Fibroblast of gingiva (primary cell): Measurements from ENCODE around the gene MSL1.
A peak's percentile ranks its signal among the peaks of the same experiment; 100 is the strongest.

ENCODE experiments used
- DNase-seq: peaks from one replicate; pipeline ENCODE4 v3.0.0-alpha.2; 2011; ENCODE audit warnings: low read depth

Gene MSL1

DNA sequence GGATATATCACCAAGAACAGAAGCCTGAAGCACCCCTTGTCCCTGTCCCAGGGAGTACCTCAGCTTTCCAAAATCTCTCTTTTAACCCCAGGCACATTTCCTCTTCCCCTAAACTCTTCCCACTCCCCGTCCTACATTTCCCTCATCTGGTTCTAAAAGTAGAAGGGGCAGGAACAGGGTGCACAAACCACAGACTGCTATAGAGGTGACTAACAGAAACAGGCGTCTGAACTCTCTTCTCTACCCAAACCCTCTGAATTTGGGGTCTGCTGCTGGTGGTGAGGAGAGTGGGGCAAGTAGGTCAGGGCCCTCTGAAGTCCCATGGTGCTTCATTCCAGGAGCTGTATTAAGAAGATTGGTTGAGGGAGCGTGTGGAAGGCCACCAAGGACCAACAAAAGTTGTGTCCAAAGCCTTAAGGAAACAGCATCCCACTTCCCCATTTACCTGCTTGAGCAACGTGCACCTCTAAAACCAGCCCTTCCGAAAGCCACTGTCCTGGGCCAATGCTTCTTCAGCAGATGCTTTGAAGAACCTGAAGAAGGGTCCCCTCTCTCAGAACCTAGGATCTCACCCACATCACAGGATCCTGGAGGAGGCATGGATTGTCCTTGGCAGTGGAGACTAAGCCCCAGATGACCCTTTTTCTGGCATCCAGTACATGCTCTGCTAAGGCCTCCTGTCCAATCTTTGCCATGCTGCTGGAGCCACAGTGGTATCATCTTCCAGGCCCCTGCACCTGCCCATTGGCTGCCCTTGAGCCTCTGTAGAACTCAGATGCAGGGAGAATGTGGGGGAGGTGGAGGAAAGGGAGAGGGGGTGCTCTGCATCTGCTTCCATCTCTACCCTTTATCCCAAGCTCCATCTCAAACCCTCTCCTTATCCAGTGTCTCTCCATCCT is 15.7 kb upstream of the MSL1 start:
- no peak for DNase-seq

DNA sequence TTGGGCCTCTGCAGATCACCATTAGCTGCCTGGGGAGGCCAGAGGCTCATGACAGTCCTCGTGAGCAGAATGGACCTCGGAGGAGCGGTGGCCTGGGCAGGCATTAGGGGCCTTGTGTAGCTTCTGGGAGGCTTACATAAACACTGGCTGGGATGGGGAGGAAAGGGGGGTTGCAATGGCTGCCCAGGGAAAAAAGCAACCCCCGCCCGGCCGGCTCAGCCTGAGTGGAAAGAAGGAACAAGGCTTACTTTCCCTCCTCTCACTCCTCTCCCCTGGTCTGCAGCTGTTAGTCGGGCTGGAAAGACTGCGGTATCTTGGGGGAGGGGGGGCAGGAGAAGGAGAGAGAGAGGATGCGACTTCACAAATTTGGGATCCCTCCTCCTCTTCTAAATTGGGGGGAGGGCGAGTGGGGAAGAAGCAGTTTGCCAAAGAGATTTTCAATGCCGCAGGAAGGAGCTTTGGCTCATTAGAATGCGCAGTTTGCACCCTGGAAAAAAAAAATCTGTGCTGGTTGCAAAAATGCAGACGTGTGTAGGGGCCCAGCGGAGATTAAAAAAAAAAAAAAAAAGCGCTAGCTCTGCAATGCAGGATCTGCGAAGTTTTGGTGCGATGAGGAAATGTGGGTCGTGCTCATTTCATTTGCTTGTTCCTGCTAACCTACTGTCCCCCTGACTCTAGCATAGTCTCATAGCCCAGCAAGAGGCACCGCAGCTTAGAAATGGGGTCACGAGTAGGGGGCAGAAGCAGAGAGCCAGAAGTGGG is 14.8 kb upstream of the MSL1 start:
- DNase-seq = no peak

DNA sequence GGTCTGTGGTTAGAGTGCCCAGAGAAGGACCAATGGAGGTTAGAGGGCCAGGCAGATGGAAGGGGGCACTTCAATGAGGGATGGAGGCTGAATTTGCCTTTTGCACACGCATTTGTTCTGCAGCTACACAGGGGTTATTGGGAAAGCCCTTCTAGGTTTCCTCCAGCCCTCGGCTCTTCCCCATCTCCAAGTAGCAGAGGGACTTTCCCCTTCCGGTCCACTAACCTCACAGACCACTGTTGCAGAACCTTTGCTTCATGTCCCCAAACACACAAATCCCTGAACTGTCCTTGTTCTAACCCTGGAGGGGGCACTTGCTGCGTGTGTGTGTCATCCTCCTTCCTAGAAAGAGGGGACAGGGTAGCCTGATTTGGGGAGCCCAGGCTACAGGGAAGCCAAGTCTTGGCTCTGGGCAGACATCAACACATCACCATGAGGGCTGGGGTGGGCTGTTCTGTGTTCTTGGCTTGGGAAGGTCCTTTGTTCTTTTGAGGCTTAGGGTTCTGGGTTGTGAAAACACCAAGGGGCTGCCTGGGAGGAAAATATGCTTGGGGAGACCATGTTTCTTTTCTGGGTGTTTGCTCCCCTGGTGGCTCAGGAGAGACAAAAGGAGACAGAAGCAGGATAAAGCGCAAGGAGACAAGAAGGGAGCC is 14.1 kb upstream of the MSL1 start:
- DNase-seq = no peak

DNA sequence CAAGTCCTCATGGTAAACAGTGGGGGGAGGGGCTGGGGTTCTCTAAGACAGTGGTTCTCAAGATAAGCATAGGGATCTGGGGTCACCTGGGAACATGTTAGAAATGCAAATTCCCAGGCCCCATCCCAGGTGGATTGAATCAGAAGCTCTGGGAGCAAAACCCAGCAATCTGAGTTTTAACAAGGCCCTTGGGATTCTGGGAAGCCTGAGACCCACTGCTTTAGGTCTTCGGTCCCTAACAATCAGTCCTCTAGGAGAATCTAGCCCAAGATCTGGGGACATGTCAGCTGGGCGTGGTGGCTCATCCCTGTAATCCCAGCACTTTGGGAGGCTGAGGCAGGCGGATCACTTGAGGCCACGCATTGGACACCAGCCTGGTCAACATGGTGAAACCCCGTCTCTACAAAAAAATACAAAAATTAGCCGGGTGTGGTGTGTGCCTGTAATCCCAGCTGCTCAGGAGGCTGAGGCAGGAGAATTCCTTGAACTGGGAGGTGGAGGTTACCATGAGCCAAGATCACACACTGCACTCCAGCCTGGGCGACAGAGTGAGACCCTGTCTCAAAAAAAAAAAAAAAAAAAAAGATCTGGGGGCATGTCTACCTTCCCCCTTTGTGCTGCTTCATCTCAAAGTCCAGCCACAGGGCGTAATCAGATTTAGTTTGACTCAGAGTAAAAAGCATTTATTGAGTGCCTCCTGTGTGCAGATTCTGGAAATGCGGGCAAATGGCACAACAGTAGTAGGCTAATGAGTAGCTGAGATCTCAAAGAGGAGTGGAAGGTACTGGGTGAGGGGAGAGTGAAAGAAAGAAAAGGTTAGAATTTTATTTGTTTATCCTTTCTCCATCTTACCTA is 12.6 kb upstream of the MSL1 start:
- no peak for DNase-seq

DNA sequence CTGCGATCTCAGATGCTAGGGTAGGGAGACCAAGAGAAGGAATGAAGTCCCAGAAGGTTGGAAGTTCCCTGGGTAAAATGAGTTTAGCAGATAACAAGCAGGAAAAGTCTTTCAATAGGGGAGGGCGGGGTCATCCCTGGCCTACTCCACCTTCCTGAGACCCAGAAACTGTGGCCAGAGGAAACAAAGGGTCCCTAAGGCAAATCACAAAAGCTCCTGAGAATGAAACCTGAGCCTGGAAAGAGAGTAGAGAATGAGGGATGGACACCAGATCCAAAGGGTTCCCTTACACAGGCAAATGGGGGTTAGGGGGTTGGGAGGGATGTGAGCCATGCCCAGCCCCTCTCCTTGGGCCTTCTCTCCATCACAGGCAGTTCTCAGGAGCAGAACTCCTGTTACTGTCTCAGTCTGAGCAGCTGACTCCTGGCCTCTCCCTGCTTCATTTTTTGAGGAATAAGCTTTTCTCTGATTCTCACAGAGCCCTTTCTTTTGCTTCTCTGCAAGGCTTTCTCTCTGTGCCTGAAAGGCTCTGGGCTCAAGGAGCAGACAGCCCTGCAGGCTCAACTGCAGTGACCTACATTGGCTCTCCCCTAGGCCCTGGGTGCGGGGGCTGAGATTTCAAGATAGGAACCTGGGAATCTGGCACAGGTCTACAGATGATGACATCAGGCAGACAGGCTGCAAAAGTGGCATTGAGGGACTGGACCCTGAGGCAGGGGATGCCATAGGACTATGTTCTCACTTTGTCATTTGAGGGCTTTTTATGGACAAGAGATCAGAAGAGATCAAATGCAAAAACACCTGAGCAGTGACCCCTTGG is 11.5 kb upstream of the MSL1 start:
- DNase-seq = no peak

DNA sequence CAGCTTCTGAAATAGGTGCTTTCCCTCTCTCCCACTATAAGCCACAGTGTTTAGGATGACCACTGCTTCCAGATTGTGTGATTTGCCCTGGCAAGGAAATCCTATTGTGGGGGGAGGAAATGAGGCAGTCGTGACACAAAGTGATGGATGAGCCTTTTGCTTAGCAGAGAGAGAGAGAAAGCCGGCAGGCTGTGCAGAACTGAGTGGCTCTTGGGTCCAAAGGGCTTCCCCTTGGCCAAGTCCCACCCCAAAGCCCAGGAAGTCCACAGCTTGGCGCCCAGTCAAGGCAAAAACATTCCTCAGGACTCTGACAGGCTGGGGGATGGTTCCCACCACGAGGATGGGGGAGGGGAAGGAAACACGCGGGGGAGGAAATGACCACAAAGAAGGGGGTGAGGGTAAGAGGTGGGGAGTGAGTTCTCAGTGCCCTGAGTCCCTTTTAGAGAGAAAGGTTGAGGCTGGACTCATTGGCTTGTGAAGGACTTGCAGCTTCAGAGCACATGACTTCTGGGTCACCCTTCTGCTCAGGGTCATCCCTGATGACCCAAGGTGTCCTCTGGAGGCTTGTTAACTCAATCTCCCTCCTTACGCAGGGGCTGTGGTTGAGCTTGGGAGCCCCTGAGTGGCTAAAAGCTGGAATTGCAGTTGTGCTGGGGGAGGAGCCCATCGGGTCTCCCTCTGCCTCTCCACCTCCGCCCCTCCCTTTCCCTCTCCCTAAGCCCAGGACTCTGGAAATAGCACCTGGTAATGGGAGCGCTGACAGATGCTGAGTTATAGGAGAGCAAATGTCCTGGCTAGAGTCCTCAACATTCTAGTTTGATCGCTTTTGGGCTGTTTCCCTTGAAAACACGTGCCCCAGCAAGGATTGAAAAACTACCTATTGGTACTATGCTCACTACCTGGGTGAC is 10.3 kb upstream of the MSL1 start:
- peak; percentile 79 for DNase-seq

DNA sequence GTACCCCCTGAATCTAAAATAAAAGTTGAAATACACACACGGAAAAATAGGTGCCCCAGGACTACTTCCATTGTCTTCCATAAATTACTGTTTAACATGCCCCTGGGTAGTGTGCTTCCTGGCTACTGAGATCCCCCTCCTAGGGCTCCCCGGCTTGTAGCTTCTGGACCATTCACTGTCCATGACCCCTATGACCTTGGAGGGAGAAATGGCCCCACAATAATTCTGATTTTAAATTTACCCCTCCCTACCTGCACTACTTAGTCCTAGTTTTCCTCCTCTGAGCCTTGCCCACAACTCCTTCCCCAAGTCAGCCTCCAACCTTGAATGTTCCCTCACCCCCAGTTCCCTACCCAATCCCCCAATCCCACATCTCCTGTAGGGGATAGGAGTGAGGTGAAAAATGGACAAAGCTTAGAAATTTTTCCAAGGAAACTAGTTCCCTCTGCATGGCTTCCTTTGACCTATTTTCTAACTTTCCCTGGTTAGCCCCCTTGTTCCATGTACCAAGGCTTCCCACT is 9.5 kb upstream of the MSL1 start:
- DNase-seq = no peak

DNA sequence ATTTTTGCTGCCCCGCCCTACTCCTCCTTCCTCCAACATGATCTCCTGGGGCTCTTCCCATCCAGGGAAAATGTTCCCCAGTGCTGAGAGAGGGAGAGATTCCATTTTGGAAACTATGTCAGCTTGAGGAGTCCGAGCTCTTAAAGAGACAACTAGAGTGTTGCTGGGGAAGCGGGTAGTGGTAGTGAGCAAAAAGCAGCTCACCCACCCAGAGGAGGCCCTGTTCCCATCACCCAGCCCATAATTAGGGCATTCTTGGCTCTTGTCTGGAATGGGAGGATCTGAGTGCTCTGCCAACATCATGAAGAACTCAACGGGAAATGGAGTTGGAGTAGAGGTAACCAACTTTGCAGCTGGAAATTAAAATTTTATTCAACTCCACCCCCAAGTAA is 9.1 kb upstream of the MSL1 start:
- no peak for DNase-seq

DNA sequence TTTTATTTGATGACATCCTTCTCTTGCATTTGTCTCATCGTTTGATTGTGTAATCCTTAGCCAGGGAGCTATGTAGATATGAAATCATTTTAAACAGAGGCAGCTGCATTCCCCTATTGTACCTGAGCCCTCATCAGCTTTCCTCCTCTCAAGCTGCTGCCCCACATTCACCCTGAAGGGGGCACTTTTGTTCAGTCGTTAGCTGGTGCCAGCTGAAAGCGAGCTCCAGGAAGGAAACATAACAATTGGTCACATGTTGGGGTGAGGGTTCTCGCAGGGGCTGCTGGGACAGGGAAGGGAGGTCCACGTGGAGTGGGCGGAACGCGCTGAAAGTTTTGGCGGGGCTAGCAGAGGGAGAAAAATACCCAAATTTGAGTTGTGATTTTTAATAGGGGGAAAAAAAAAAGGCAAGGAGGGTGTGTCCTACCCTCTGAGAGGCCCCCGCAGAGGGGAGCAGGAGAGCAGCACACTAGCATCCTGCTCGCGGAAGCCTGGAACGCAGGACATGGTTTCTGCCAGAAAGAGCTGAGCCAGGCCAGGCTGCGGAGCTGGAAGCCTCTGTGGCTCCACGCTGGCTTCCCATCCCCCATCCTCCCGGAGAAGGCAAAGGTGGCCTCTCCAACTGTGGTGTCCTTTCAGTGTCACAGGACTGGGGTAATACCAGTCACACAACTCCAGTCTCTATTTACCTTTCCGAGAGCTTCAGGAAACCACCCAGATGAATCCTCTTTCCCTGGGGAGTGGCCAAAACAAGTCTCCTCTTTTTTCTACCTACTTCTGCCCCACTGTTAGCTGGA is 8.5 kb upstream of the MSL1 start:
- peak; percentile 91 for DNase-seq

DNA sequence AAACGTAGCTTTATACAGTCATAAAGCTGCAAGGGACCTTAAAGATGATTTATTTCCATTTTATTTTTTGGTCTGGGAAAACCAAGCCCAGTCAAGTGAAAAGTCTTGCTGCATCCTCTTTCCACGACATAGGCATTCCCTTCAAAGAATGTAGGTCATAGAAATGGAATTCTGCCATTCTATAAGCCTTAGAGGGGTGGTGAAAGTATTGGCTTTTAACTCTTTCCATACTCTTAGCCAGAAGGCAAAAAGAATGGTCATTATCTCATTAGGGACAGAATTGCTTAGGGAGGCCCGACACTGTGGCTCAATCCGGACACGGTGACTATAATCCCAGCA is 7.9 kb upstream of the MSL1 start:
- DNase-seq = no peak

DNA sequence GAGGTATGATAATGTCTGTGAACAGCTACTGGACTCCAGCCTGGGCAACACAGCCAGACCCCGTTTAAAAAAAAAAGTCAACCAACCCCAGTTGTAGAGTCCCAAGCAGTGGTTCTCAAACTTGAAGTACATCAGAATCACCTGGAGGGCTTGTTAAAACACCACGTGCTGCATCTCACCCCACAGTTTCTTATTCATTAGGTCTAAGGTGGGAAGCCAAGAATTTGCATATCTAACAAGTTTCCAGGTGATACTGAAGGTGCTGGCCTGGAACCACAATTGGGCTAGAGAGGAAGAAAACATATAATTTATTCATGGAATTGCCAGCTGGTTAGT is 6.7 kb upstream of the MSL1 start:
- no peak for DNase-seq

DNA sequence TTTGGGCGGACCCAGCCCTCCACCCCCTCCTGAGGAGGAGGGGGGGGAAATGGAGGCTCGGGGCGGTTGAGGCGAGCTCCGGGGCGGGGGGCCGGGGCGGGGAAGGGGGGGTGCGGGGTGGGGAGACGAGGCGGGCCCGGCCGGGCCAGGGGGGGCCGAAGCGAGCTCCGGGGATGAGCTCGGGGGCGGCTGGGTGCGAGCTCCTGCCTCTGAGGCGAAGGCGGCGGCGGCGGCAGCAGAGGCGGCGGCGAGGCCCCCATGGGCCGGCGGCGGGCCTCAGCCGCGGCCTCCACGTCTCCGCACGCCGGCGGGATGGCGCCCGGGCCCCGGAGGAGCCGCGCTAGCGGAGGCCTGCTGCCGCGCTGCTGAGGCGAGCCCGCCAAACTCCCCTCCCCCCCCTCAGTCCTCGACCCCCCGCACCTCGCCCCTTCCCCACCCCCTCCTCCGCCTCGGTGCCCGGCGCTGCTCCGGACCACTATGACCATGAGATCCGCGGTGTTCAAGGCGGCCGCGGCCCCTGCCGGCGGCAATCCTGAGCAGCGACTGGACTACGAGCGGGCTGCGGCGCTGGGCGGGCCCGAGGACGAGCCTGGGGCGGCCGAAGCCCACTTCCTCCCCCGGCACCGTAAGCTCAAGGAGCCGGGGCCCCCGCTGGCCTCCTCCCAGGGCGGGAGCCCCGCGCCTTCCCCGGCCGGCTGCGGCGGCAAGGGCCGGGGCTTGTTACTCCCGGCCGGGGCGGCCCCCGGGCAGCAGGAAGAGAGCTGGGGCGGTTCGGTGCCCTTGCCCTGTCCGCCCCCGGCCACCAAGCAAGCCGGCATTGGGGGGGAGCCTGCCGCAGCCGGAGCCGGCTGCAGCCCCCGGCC is 596 bp downstream of the MSL1 start:
- no peak for DNase-seq

DNA sequence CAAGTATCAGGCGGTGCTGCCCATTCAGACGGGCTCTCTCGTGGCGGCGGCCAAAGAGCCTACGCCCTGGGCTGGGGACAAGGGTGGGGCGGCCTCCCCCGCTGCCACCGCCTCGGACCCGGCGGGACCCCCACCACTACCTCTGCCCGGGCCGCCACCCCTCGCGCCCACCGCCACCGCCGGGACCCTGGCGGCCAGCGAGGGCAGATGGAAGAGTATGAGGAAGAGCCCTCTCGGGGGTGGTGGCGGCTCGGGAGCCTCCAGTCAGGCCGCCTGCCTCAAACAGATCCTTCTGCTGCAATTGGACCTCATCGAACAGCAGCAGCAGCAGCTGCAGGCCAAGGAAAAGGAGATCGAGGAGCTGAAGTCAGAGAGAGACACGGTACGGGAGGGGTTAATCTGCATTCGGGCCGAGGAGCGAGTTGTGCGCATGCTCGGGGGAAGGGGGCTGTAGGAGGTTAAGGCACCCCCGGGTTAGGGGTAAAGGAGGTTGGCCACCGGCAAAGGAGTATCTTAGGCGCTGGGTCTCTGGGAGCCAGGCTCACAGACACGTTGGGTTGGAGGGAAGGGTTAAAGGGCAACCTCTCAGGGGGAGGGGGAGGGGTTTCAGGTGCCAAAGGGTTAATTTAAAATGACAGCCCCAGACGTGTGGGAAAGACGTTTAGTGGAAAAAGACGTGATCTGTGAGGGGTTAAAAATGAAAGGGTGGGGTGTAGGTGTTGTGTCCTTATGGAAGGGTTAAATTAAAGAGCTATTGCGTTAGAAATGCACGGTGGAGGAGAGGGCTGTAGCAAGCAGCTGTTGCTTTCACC is 1.4 kb downstream of the MSL1 start:
- no peak for DNase-seq

DNA sequence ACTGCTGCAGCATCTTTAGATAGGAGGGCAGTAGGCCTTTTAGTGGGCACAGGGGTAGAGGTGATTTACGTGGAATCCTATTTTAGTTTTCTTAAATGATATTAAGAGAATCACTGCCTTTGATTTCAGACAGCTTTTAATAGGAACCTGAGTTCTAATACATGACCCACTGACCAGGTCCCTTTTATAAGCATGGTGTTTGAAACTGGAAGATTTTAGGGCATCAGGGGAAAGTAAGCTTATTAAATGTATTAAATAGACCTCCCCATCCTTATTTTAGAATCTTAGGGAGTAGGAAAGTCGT is 2.0 kb downstream of the MSL1 start:
- DNase-seq = no peak

DNA sequence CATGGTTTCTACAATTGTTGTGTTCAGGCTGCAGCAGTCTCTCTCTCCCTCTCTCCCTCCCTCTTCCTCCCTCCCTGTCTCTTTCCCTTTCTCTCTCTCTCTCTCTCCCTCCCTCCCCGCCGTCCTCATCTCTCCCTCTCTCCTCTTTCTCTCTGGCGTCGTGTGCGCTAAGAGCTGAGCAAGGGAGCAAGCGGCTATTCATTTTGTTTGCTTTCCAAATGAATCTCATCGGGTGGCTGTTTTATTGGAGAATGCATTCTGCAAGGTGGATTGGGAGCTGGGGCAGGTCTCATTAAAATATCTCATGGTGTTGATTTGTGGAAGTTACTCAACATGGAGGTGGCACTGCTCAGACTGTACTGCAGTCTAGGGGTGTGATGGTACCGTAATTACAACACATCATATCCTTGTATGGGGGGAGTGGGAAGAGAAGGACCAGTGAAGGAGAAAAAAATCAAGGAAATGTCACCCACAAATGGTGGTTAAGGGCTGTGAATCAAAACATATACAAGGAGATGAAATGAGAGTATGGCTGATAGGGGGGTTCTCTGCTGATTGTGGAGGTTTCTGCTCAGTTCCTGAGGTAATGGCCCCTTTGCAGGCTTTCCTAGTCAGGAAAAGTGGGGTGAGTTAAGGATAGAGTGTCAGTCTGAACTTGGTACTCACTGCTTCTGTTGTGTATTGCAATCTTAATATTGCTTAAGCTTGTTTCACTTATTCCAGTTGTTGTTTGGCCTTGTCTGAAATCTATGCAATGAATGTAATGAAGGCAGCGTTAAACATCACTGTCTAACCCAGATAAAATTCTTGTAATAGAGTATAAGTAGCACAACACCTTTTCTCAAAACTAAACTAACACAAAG is 2.7 kb downstream of the MSL1 start:
- DNase-seq = peak; percentile 63

DNA sequence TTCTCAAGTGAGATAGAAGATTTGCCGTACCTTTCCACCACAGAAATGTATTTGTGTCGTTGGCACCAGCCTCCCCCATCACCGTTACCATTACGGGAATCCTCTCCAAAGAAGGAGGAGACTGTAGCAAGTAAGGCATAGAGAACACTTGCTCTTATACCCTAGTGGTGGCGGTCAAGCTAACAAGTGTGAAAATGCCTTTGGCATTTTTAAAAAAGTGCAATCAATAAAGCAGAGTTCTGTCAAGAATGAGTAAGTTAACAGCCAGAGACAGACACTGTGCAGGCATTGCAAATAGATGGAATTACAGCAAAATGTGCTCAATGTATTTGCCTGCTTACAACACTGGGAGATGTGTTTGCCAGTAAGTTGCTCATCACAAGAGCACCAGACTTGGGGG is 7.7 kb downstream of the MSL1 start:
- no peak for DNase-seq
